ENCODE data around the gene AMZ1.

The AMZ1 gene

GRCh38 chr7:2716488-2716887 lies 28.5 kb downstream of the AMZ1 start:
- no peak overlapping the region for H2BK15ac ChIP-seq (replicated peaks; ENCODE audit: low read depth)
- no peaks in the 10 kb centered on the region for H3K79me2 ChIP-seq (ENCODE audit: control insufficient read depth, insufficient read depth, low read length)
- no peaks in the 10 kb centered on the region for H3K27me3 ChIP-seq (ENCODE audit: insufficient read depth, low read length, poor library complexity)
- no peak overlapping the region for H4K5ac ChIP-seq (ENCODE audit: low read length)
- H3K18ac ChIP-seq (ENCODE audit: low read length) = no peak overlapping the region
- H3K79me1 ChIP-seq (ENCODE audit: low read length) = no peaks in the 10 kb centered on the region
- WGBS (ENCODE audit: extremely low coverage, insufficient coverage, low lambda C conversion rate) = no CpG with 5 or more reads among the region's 11 CpGs
- H3K56ac ChIP-seq (ENCODE audit: low read length) = no peak overlapping the region
- peaks cover 2% of the 10 kb centered on the region for H3K36me3 ChIP-seq (ENCODE audit: control insufficient read depth, insufficient read depth, low read length)
- no peak overlapping the region for H3K4ac ChIP-seq (ENCODE audit: low read depth, low read length)
- no peak overlapping the region for H4K8ac ChIP-seq (ENCODE audit: low read depth, low read length)
- no peak overlapping the region for H2BK5ac ChIP-seq (ENCODE audit: low read length)
- no peak overlapping the region for H3K27ac ChIP-seq (ENCODE audit: low read depth, low read length)
- no peaks in the 10 kb centered on the region for H3K4me1 ChIP-seq (ENCODE audit: control insufficient read depth, low read depth, low read length)
- H3K9ac ChIP-seq (ENCODE audit: low read length) = no peak overlapping the region
- H3K4me3 ChIP-seq (ENCODE audit: low read length) = no peak overlapping the region
- no peak overlapping the region for H2BK120ac ChIP-seq (ENCODE audit: low read depth, low read length)
- DNase-seq = no peak
- H3K4me2 ChIP-seq (ENCODE audit: low read length) = no peak overlapping the region
- H2AK5ac ChIP-seq (ENCODE audit: low read length) = no peak overlapping the region
- H3K23ac ChIP-seq (ENCODE audit: low read length) = no peak overlapping the region

GRCh38 chr7:2716906-2717292 lies 28.9 kb downstream of the AMZ1 start:
- Histone ChIP-seq H3K27ac (ENCODE audit: low read depth, low read length) (no peak overlapping the region), H3K27me3 (ENCODE audit: insufficient read depth, low read length, poor library complexity) (no peaks in the 10 kb centered on the region), H3K36me3 (ENCODE audit: control insufficient read depth, insufficient read depth, low read length) (peaks cover 2% of the 10 kb centered on the region), H3K4me1 (ENCODE audit: control insufficient read depth, low read depth, low read length) (no peaks in the 10 kb centered on the region), H3K4ac (ENCODE audit: low read depth, low read length) (no peak overlapping the region), H3K79me1 (ENCODE audit: low read length) (no peaks in the 10 kb centered on the region), H4K8ac (ENCODE audit: low read depth, low read length) (no peak overlapping the region), H2AK5ac (ENCODE audit: low read length) (no peak overlapping the region), H3K18ac (ENCODE audit: low read length) (no peak overlapping the region), H3K23ac (ENCODE audit: low read length) (no peak overlapping the region), H2BK120ac (ENCODE audit: low read depth, low read length) (no peak overlapping the region), H4K5ac (ENCODE audit: low read length) (no peak overlapping the region), H3K4me3 (ENCODE audit: low read length) (no peak overlapping the region), H3K56ac (ENCODE audit: low read length) (no peak overlapping the region), H2BK15ac (replicated peaks; ENCODE audit: low read depth) (no peak overlapping the region), H3K4me2 (ENCODE audit: low read length) (no peak overlapping the region), H3K79me2 (ENCODE audit: control insufficient read depth, insufficient read depth, low read length) (no peaks in the 10 kb centered on the region), H2BK5ac (ENCODE audit: low read length) (no peak overlapping the region), H3K9ac (ENCODE audit: low read length) (no peak overlapping the region)
- WGBS (ENCODE audit: extremely low coverage, insufficient coverage, low lambda C conversion rate) = no CpG with 5 or more reads among the region's 20 CpGs
- no peak for DNase-seq

GRCh38 chr7:2717293-2718261 lies 29.6 kb downstream of the AMZ1 start:
- no peak overlapping the region for H4K8ac ChIP-seq (ENCODE audit: low read depth, low read length)
- H3K36me3 ChIP-seq (ENCODE audit: control insufficient read depth, insufficient read depth, low read length) = peaks cover 2% of the 10 kb centered on the region
- H2BK15ac ChIP-seq (replicated peaks; ENCODE audit: low read depth) = no peak overlapping the region
- H3K79me2 ChIP-seq (ENCODE audit: control insufficient read depth, insufficient read depth, low read length) = no peaks in the 10 kb centered on the region
- no peak overlapping the region for H3K4me2 ChIP-seq (ENCODE audit: low read length)
- no peak overlapping the region for H3K56ac ChIP-seq (ENCODE audit: low read length)
- no peaks in the 10 kb centered on the region for H3K27me3 ChIP-seq (ENCODE audit: insufficient read depth, low read length, poor library complexity)
- H3K18ac ChIP-seq (ENCODE audit: low read length) = no peak overlapping the region
- no peak for DNase-seq
- no peak overlapping the region for H4K5ac ChIP-seq (ENCODE audit: low read length)
- no peak overlapping the region for H3K27ac ChIP-seq (ENCODE audit: low read depth, low read length)
- no peaks in the 10 kb centered on the region for H3K79me1 ChIP-seq (ENCODE audit: low read length)
- H2BK5ac ChIP-seq (ENCODE audit: low read length) = no peak overlapping the region
- H3K4ac ChIP-seq (ENCODE audit: low read depth, low read length) = no peak overlapping the region
- no peak overlapping the region for H3K9ac ChIP-seq (ENCODE audit: low read length)
- WGBS (ENCODE audit: extremely low coverage, insufficient coverage, low lambda C conversion rate) = no CpG with 5 or more reads among the region's 47 CpGs
- H3K4me1 ChIP-seq (ENCODE audit: control insufficient read depth, low read depth, low read length) = no peaks in the 10 kb centered on the region
- H2BK120ac ChIP-seq (ENCODE audit: low read depth, low read length) = no peak overlapping the region
- no peak overlapping the region for H3K23ac ChIP-seq (ENCODE audit: low read length)
- no peak overlapping the region for H3K4me3 ChIP-seq (ENCODE audit: low read length)
- no peak overlapping the region for H2AK5ac ChIP-seq (ENCODE audit: low read length)

- Histone ChIP-seq H3K27me3 (ENCODE audit: insufficient read depth, low read length, poor library complexity) (no peaks in the 10 kb centered on the region), H3K4me1 (ENCODE audit: control insufficient read depth, low read depth, low read length) (no peaks in the 10 kb centered on the region), H2BK5ac (ENCODE audit: low read length) (no peak overlapping the region), H3K4me3 (ENCODE audit: low read length) (no peak overlapping the region), H3K4ac (ENCODE audit: low read depth, low read length) (no peak overlapping the region), H3K36me3 (ENCODE audit: control insufficient read depth, insufficient read depth, low read length) (peaks cover 2% of the 10 kb centered on the region), H4K5ac (ENCODE audit: low read length) (no peak overlapping the region), H3K23ac (ENCODE audit: low read length) (no peak overlapping the region), H4K8ac (ENCODE audit: low read depth, low read length) (no peak overlapping the region), H3K27ac (ENCODE audit: low read depth, low read length) (no peak overlapping the region), H2BK120ac (ENCODE audit: low read depth, low read length) (no peak overlapping the region), H2BK15ac (replicated peaks; ENCODE audit: low read depth) (no peak overlapping the region), H3K79me2 (ENCODE audit: control insufficient read depth, insufficient read depth, low read length) (no peaks in the 10 kb centered on the region), H3K9ac (ENCODE audit: low read length) (no peak overlapping the region), H3K56ac (ENCODE audit: low read length) (no peak overlapping the region), H2AK5ac (ENCODE audit: low read length) (no peak overlapping the region), H3K79me1 (ENCODE audit: low read length) (no peaks in the 10 kb centered on the region), H3K4me2 (ENCODE audit: low read length) (no peak overlapping the region), H3K18ac (ENCODE audit: low read length) (no peak overlapping the region)
- no CpG with 5 or more reads among the region's 34 CpGs for WGBS (ENCODE audit: extremely low coverage, insufficient coverage, low lambda C conversion rate)
- DNase-seq = no peak
Measured at GRCh38 chr7:2718296-2718965, 30.4 kb downstream of the AMZ1 start.

GRCh38 chr7:2719007-2719406 lies 31.0 kb downstream of the AMZ1 start:
- H3K9ac ChIP-seq (ENCODE audit: low read length) = no peak overlapping the region
- no peaks in the 10 kb centered on the region for H3K79me2 ChIP-seq (ENCODE audit: control insufficient read depth, insufficient read depth, low read length)
- no peak overlapping the region for H3K56ac ChIP-seq (ENCODE audit: low read length)
- WGBS (ENCODE audit: extremely low coverage, insufficient coverage, low lambda C conversion rate) = no CpG with 5 or more reads among the region's 16 CpGs
- no peak overlapping the region for H3K23ac ChIP-seq (ENCODE audit: low read length)
- no peak overlapping the region for H4K8ac ChIP-seq (ENCODE audit: low read depth, low read length)
- no peak overlapping the region for H3K4me3 ChIP-seq (ENCODE audit: low read length)
- no peak overlapping the region for H3K27ac ChIP-seq (ENCODE audit: low read depth, low read length)
- H3K4me1 ChIP-seq (ENCODE audit: control insufficient read depth, low read depth, low read length) = no peaks in the 10 kb centered on the region
- no peak overlapping the region for H2AK5ac ChIP-seq (ENCODE audit: low read length)
- H3K18ac ChIP-seq (ENCODE audit: low read length) = no peak overlapping the region
- H3K4ac ChIP-seq (ENCODE audit: low read depth, low read length) = no peak overlapping the region
- H2BK5ac ChIP-seq (ENCODE audit: low read length) = no peak overlapping the region
- H2BK120ac ChIP-seq (ENCODE audit: low read depth, low read length) = no peak overlapping the region
- DNase-seq = peak; percentile 50
- H4K5ac ChIP-seq (ENCODE audit: low read length) = no peak overlapping the region
- H3K36me3 ChIP-seq (ENCODE audit: control insufficient read depth, insufficient read depth, low read length) = peaks cover 2% of the 10 kb centered on the region
- no peaks in the 10 kb centered on the region for H3K27me3 ChIP-seq (ENCODE audit: insufficient read depth, low read length, poor library complexity)
- H3K79me1 ChIP-seq (ENCODE audit: low read length) = no peaks in the 10 kb centered on the region
- no peak overlapping the region for H2BK15ac ChIP-seq (replicated peaks; ENCODE audit: low read depth)
- no peak overlapping the region for H3K4me2 ChIP-seq (ENCODE audit: low read length)
